ENCODE results near the gene COL21A1. TPM values are rescaled to one million over a fixed set of nuclear protein-coding genes. Genes with fewer than 3 reads are reported as not detected.

Gene COL21A1
- total and polyA plus RNA-seq, 2 of the 4 experiments (the other 2 are of a cell fraction), result 0.05 TPM; not detected in 1

GRCh38 chr6:56102216-56102615 lies 145.2 kb downstream of the COL21A1 start:
- Histone ChIP-seq H3K18ac (ENCODE audit: low read depth, low read length) (no peak overlapping the region), H2BK15ac (ENCODE audit: low read depth, low read length) (no peak overlapping the region), H3K4me3 (ENCODE audit: insufficient read depth, low read depth, low read length) (no peak overlapping the region), H4K5ac (ENCODE audit: low read depth, low read length) (no peak overlapping the region), H2AK5ac (ENCODE audit: low read depth, low read length) (no peak overlapping the region), H3K4ac (ENCODE audit: low read depth, low read length) (no peak overlapping the region), H3K4me1 (ENCODE audit: control insufficient read depth, insufficient read depth, low read length) (no peaks in the 10 kb centered on the region), H3K79me1 (ENCODE audit: low read depth in 1 of 2, low read length in 2 of 2) (no peaks in the 10 kb centered on the region), H3K14ac (replicated peaks; ENCODE audit: low read depth, low read length) (no peak overlapping the region), H3K56ac (ENCODE audit: extremely low read depth, insufficient read depth, low read length) (no peak overlapping the region), H3K9me3 (ENCODE audit: control insufficient read depth, insufficient read depth, low read length) (no peaks in the 10 kb centered on the region), H3K23ac (ENCODE audit: low read depth, low read length) (no peak overlapping the region), H4K8ac (ENCODE audit: low read depth in 2 of 2, low read length in 2 of 2) (no peak overlapping the region), H2BK5ac (ENCODE audit: low read depth, low read length, poor library complexity, severe bottlenecking) (no peak overlapping the region), H4K91ac (ENCODE audit: insufficient read depth, low read depth, low read length) (no peak overlapping the region), H3K9me1 (ENCODE audit: insufficient read depth, low read length) (no peaks in the 10 kb centered on the region), H2AFZ (replicated peaks; ENCODE audit: low read length, poor library complexity) (no peak overlapping the region), H4K20me1 (ENCODE audit: insufficient read depth, low read length) (no peaks in the 10 kb centered on the region), H3K4me2 (ENCODE audit: low read depth, low read length) (no peak overlapping the region), H3K27ac (ENCODE audit: insufficient read depth, low read length) (no peak overlapping the region), H2AK9ac (replicated peaks; ENCODE audit: low read depth, low read length, poor library complexity) (no peak overlapping the region), H2BK20ac (ENCODE audit: low read depth, low read length) (no peak overlapping the region; the same call in 1 of the 2 replicates), H3K36me3 (ENCODE audit: control insufficient read depth, insufficient read depth, low read length) (no peaks in the 10 kb centered on the region), H2BK120ac (ENCODE audit: low read depth, low read length) (no peak overlapping the region), H3K27me3 (ENCODE audit: control insufficient read depth, insufficient read depth, low read length) (no peaks in the 10 kb centered on the region), H3K9ac (ENCODE audit: low read depth, low read length) (no peak overlapping the region)
- TF ChIP-seq MAFK (IDR thresholded peaks at IDR 0.05; ENCODE audit: low read depth, low read length) (no peak), CEBPB (IDR thresholded peaks at IDR 0.05; ENCODE audit: low read depth, low read length) (no peak), USF2 (IDR thresholded peaks at IDR 0.05; ENCODE audit: low read depth, low read length) (no peak), CTCF (conservative IDR thresholded peaks at IDR 0.05; ENCODE audit: low read depth, low read length) (no peak), RAD21 (IDR thresholded peaks at IDR 0.05; ENCODE audit: low read length) (no peak), FOS (IDR thresholded peaks at IDR 0.05; ENCODE audit: low read depth, low read length) (no peak), ELK1 (IDR thresholded peaks at IDR 0.05; ENCODE audit: borderline replicate concordance, low read depth, low read length) (no peak), MXI1 (IDR thresholded peaks at IDR 0.05; ENCODE audit: borderline replicate concordance, low read depth, low read length) (no peak), RFX5 (IDR thresholded peaks at IDR 0.05; ENCODE audit: low read depth, low read length) (no peak), RCOR1 (IDR thresholded peaks at IDR 0.05; ENCODE audit: insufficient replicate concordance, low read length) (no peak), POLR2A (IDR thresholded peaks at IDR 0.05; ENCODE audit: low read depth, low read length) (no peak), SMC3 (IDR thresholded peaks at IDR 0.05; ENCODE audit: low read depth, low read length) (no peak), NFE2L2 (IDR thresholded peaks at IDR 0.05; ENCODE audit: low read depth, low read length) (no peak)
- intact Hi-C loops (cut with micrococcal nuclease) (no loop called here), dilution Hi-C loops (cut with HindIII; ENCODE audit: low sequenced_read_pairs, unreplicated experiment) (no loop called here), in situ Hi-C loops (cut with MboI; ENCODE audit: low sequenced_read_pairs) (no loop called here)
- ChIA-PET CTCF (no interaction called here), POLR2A (ENCODE audit: unreplicated experiment) (interaction anchor here (0.6 kb wide), 1 partner anchor 172 kb away, joined by 4 read pairs; no protein-coding TSS in a partner anchor)
- BruUV-seq (replicated peaks), result no TSS peak
- no CpG with 5 or more reads among the region's 1 CpG for WGBS, 2 experiments (ENCODE audit: extremely low coverage in 2 of 2, insufficient read length in 1 of 2)
- no peak for DNase-seq
- no peak for ATAC-seq (ENCODE audit: low read depth)

Data from IMR-90 (cell line).